H9 (cell line): ENCODE data around the gene TRIP10. TPM values are rescaled to one million over a fixed set of nuclear protein-coding genes. Genes with fewer than 3 reads are reported as not detected.

Experiments
- DNase-seq: peaks from one replicate; pipeline ENCODE4 v3.0.0-alpha.2; 2017
- H2AFZ ChIP-seq: one replicate; pipeline ENCODE4 v1.6.1; 2013; ENCODE audit warnings: mild to moderate bottlenecking, low read length, control low read depth, moderate library complexity
- H2AK5ac ChIP-seq: 2 replicates; pipeline ENCODE4 v1.6.1; 2013; ENCODE audit warnings: low read length, control low read depth, mixed read lengths; ENCODE audit not compliant: insufficient read length
- H2BK120ac ChIP-seq: one replicate; pipeline ENCODE4 v1.6.1; 2013; ENCODE audit warnings: low read depth, mild to moderate bottlenecking, low read length, control low read depth, inconsistent platforms; ENCODE audit not compliant: poor library complexity, severe bottlenecking
- H2BK12ac ChIP-seq: 2 replicates; pipeline ENCODE4 v1.6.1; 2013; ENCODE audit warnings: low read length, control low read depth, mixed read lengths, low read depth; ENCODE audit not compliant: insufficient read length
- H2BK15ac ChIP-seq: 2 replicates; pipeline ENCODE4 v1.6.1; 2013; ENCODE audit warnings: low read depth, low read length, control low read depth
- H2BK20ac ChIP-seq: one replicate; pipeline ENCODE4 v1.6.1; 2013; ENCODE audit warnings: low read depth, mild to moderate bottlenecking, low read length, control low read depth, inconsistent platforms; ENCODE audit not compliant: poor library complexity, severe bottlenecking
- H2BK5ac ChIP-seq: 2 replicates; pipeline ENCODE4 v1.6.1; 2013; ENCODE audit warnings: low read length, control low read depth, mixed read lengths; ENCODE audit not compliant: insufficient read length
- H3K14ac ChIP-seq: 2 replicates; pipeline ENCODE4 v1.6.1; 2013; ENCODE audit warnings: low read length, control low read depth; ENCODE audit not compliant: insufficient read depth
- H3K18ac ChIP-seq: 2 replicates; pipeline ENCODE4 v1.6.1; 2013; ENCODE audit warnings: low read depth, mild to moderate bottlenecking, mixed read lengths, low read length, control low read depth; ENCODE audit not compliant: insufficient read length
- H3K23ac ChIP-seq: 2 replicates; pipeline ENCODE4 v1.6.1; 2013; ENCODE audit warnings: low read length, control low read depth, mixed read lengths, low read depth; ENCODE audit not compliant: insufficient read length
- H3K23me2 ChIP-seq: 2 replicates; pipeline ENCODE4 v1.6.1; 2013; ENCODE audit warnings: low read depth, mild to moderate bottlenecking, mixed read lengths, low read length, control low read depth; ENCODE audit not compliant: insufficient read length, poor library complexity, severe bottlenecking
- H3K27ac ChIP-seq: 2 replicates; pipeline ENCODE4 v1.5.1; 2013; ENCODE audit warnings: low read length, control low read depth, mixed read lengths, low read depth; ENCODE audit not compliant: insufficient read length
- H3K27me3 ChIP-seq: 2 replicates; pipeline ENCODE4 v1.6.1; 2013; ENCODE audit warnings: low read length, control low read depth, inconsistent platforms; ENCODE audit not compliant: insufficient read depth
- H3K4ac ChIP-seq: 2 replicates; pipeline ENCODE4 v1.6.1; 2013; ENCODE audit warnings: low read depth, mild to moderate bottlenecking, control low read depth, inconsistent platforms, low read length, moderate library complexity
- H3K4me1 ChIP-seq: 2 replicates; pipeline ENCODE4 v1.6.1; 2013; ENCODE audit warnings: low read length, control low read depth, inconsistent platforms; ENCODE audit not compliant: insufficient read depth
- H3K4me2 ChIP-seq: 2 replicates; pipeline ENCODE4 v1.6.1; 2013; ENCODE audit warnings: low read length, control low read depth, mixed read lengths; ENCODE audit not compliant: insufficient read length, insufficient read depth
- H3K56ac ChIP-seq: 2 replicates; pipeline ENCODE4 v1.6.1; 2013; ENCODE audit warnings: low read depth, mild to moderate bottlenecking, mixed read lengths, low read length, control low read depth; ENCODE audit not compliant: insufficient read length
- H3K79me1 ChIP-seq: 2 replicates; pipeline ENCODE4 v1.6.1; 2013; ENCODE audit warnings: low read depth, mild to moderate bottlenecking, moderate library complexity, low read length, control low read depth, inconsistent platforms; ENCODE audit not compliant: insufficient read depth, poor library complexity, severe bottlenecking
- H3K79me2 ChIP-seq: 2 replicates; pipeline ENCODE4 v1.6.1; 2013; ENCODE audit warnings: low read length, control low read depth, inconsistent platforms; ENCODE audit not compliant: insufficient read depth
- H3K9ac ChIP-seq: 2 replicates; pipeline ENCODE4 v1.6.1; 2013; ENCODE audit warnings: low read length, control low read depth, mixed read lengths; ENCODE audit not compliant: insufficient read length; ENCODE audit errors: extremely low read depth
- H3K9me3 ChIP-seq: one replicate; pipeline ENCODE4 v1.6.1; 2013; ENCODE audit warnings: low read depth, low read length, inconsistent platforms; ENCODE audit not compliant: control insufficient read depth
- H3T11ph ChIP-seq: one replicate; pipeline ENCODE4 v1.6.1; 2013; ENCODE audit warnings: mild to moderate bottlenecking, low read length, control low read depth, inconsistent platforms
- H4K20me1 ChIP-seq: one replicate; pipeline ENCODE4 v1.6.1; 2013; ENCODE audit not compliant: control insufficient read depth, insufficient read length, insufficient read depth
- H4K5ac ChIP-seq: 2 replicates; pipeline ENCODE4 v1.6.1; 2013; ENCODE audit warnings: low read depth, mild to moderate bottlenecking, mixed read lengths, low read length, control low read depth; ENCODE audit not compliant: insufficient read length
- H4K8ac ChIP-seq: replicated peaks from 2 replicates; pipeline ENCODE4 v1.6.1; 2013; ENCODE audit warnings: low read length, control low read depth, mixed read lengths, low read depth; ENCODE audit not compliant: insufficient read length
- H4K91ac ChIP-seq: 2 replicates; pipeline ENCODE4 v1.6.1; 2013; ENCODE audit warnings: low read depth, mild to moderate bottlenecking, moderate library complexity, mixed read lengths, low read length, control low read depth; ENCODE audit not compliant: insufficient read length
- H3K27ac Mint-ChIP-seq, 3 experiments: 2 replicates in 2 of 3; 3 replicates in 1 of 3; pipeline ENCODE4 v1.8.0; 2020 to 2021; ENCODE audit warnings: mixed read lengths in 3 of 3, mild to moderate bottlenecking in 1 of 3, moderate library complexity in 1 of 3
- H3K27me3 Mint-ChIP-seq: 2 replicates; pipeline ENCODE4 v1.8.0; 2021; ENCODE audit warnings: low read depth, mild to moderate bottlenecking, moderate library complexity, mixed read lengths
- H3K36me3 Mint-ChIP-seq, 3 experiments: 2 replicates in 2 of 3; 3 replicates in 1 of 3; pipeline ENCODE4 v1.8.0; 2020 to 2021; ENCODE audit warnings: low read depth in 3 of 3, mixed read lengths in 3 of 3; ENCODE audit not compliant: insufficient read depth in 1 of 3
- H3K4me1 Mint-ChIP-seq, 2 experiments: 2 replicates each; pipeline ENCODE4 v1.8.0; 2020; ENCODE audit warnings: mixed read lengths in 2 of 2
- H3K4me3 Mint-ChIP-seq, 2 experiments: 2 replicates in 1 of 2; 3 replicates in 1 of 2; pipeline ENCODE4 v1.8.0; 2020 to 2021; ENCODE audit warnings: mild to moderate bottlenecking in 2 of 2, mixed read lengths in 2 of 2, moderate library complexity in 1 of 2
- H3K9me3 Mint-ChIP-seq, 2 experiments: 2 replicates in 1 of 2; 3 replicates in 1 of 2; pipeline ENCODE4 v1.8.0; 2020; ENCODE audit warnings: mild to moderate bottlenecking in 2 of 2, mixed read lengths in 2 of 2, moderate library complexity in 1 of 2
- WGBS: extraction: QIAGEN DNeasy Blood & Tissue Kit; methylation state at CpG from one replicate; pipeline ENCODE4 v1.1.7; 2013; ENCODE audit warnings: missing lambda C conversion rate, low lambda C conversion rate, mixed read lengths; ENCODE audit not compliant: insufficient read length; ENCODE audit errors: extremely low coverage; 5-methylcytosine and 5-hydroxymethylcytosine counted together
- total RNA-seq: library from RNA; stranded (reverse); gene quantifications from 2 replicates; pipeline ENCODE4 v1.2.1, GENCODE V29; 2021
- TF ChIP-seq, protein P1 (sequence below): fragments of 200-600 bp; sonication (generic); conservative IDR thresholded peaks from 3 replicates; pipeline ENCODE4 v1.8.0; 2021; ENCODE audit warnings: antibody characterized with exemption, mild to moderate bottlenecking

TRIP10 gene
- total RNA-seq, 1 experiment from 2014 or later: 56.4 TPM

DNA sequence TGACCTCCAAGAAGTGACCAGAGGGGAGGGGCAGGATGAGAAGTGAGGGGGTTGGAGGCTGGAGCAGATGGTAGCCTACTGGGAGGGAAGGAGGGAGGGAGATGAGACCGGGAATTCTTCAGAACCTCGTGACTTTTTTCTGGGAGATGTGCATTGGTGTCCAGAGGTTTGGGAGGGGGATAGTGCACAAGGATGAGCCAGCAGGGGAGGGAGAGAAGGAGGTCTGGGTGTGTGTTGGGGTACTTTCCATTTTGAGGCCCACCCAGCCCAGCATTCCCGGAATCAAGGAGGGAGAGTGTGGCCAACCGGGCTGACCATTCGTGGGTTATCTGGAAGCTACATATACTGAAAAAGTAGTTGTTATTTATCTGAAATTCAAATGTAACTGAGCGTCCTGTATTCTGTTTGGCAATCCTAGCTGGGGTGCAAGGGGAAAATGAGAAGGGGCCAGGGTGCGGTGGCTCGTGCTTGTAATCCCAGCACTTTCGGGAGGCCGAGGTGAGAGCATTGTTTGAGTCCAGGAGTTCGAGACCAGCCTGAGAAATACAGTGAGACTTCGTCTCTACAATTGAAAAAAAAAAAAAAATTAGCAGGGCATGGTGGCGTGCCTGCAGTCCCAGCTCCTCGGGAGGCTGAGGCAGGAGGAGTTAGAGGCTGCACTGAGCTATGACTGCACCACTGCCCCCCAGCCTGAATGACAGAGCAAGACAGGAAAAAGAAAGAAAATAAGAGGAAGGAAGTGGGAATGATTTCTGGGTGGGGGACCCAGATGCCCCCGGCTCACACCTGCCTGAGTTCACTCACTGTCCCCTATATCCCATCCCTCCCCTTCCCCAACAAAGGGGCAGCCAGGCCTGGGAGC is 14.6 kb upstream of the TRIP10 start:
- WGBS: no CpG with 5 or more reads among the region's 15 CpGs
- Histone ChIP-seq H4K20me1 (no peaks in the 10 kb centered on the region), H2AFZ (no peak overlapping the region), H3K4ac (no peak overlapping the region), H2BK12ac (no peak overlapping the region), H3K4me2 (no peak overlapping the region), H3K79me2 (no peaks in the 10 kb centered on the region), H2BK15ac (no peak overlapping the region), H3K23ac (no peak overlapping the region), H4K8ac (no peak overlapping the region), H4K5ac (no peak overlapping the region), H2BK20ac (no peak overlapping the region), H2AK5ac (no peak overlapping the region), H3K9ac (no peak overlapping the region), H2BK5ac (no peak overlapping the region), H4K91ac (no peak overlapping the region), H3K23me2 (no peaks in the 10 kb centered on the region), H3K4me1 (no peaks in the 10 kb centered on the region; the same call in 1 of the 2 replicates), H3K14ac (no peak overlapping the region), H3K56ac (no peak overlapping the region), H3K79me1 (no peaks in the 10 kb centered on the region), H3K18ac (no peak overlapping the region), H2BK120ac (no peak overlapping the region), H3K27me3 (no peaks in the 10 kb centered on the region), H3T11ph (no peak overlapping the region), H3K27ac (no peak overlapping the region), H3K9me3 (no peaks in the 10 kb centered on the region)
- peaks cover 10 to 37% of the 10 kb centered on the region in 2 experiments for H3K4me1 Mint-ChIP-seq
- no peak for DNase-seq
- H3K4me3 Mint-ChIP-seq: no peak overlapping the region
- H3K27ac Mint-ChIP-seq: no peak overlapping the region; a peak in 3 of 7 replicates
- H3K36me3 Mint-ChIP-seq: no peaks in the 10 kb centered on the region; a peak in 1 of 7 replicates
- TF ChIP-seq, protein P1, sequence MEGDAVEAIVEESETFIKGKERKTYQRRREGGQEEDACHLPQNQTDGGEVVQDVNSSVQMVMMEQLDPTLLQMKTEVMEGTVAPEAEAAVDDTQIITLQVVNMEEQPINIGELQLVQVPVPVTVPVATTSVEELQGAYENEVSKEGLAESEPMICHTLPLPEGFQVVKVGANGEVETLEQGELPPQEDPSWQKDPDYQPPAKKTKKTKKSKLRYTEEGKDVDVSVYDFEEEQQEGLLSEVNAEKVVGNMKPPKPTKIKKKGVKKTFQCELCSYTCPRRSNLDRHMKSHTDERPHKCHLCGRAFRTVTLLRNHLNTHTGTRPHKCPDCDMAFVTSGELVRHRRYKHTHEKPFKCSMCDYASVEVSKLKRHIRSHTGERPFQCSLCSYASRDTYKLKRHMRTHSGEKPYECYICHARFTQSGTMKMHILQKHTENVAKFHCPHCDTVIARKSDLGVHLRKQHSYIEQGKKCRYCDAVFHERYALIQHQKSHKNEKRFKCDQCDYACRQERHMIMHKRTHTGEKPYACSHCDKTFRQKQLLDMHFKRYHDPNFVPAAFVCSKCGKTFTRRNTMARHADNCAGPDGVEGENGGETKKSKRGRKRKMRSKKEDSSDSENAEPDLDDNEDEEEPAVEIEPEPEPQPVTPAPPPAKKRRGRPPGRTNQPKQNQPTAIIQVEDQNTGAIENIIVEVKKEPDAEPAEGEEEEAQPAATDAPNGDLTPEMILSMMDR: no peak
- H3K27me3 Mint-ChIP-seq: no peaks in the 10 kb centered on the region; the same call in 1 of the 2 replicates
- peaks cover 0 to 2% of the 10 kb centered on the region in 2 experiments; a peak in 1 of 5 replicates for H3K9me3 Mint-ChIP-seq
